ENCODE data around the gene MRPL47.

Gene MRPL47

GRCh38 chr3:179563271-179563783, 41.1 kb downstream of the MRPL47 start:
- ChIA-PET POLR2A (interaction anchor here (1.2 to 1.5 kb wide), 3 partner anchors 90 to 112 kb away, joined by 4 to 7 read pairs (median 5); partner anchors contain the start of genes GNB4 and USP13), CTCF (no interaction called here)
- TF ChIP-seq NFRKB (IDR thresholded peaks at IDR 0.05) (no peak), CTBP1 (IDR thresholded peaks at IDR 0.05; ENCODE audit: borderline replicate concordance) (no peak), SP1 (IDR thresholded peaks at IDR 0.05) (no peak), FOXA1 (IDR thresholded peaks at IDR 0.05) (no peak), LEF1 (IDR thresholded peaks at IDR 0.05; ENCODE audit: borderline replicate concordance) (no peak), ELF4 (IDR thresholded peaks at IDR 0.05) (no peak), BHLHE40 (IDR thresholded peaks at IDR 0.05; ENCODE audit: borderline replicate concordance) (no peak), HDGF (IDR thresholded peaks at IDR 0.05; ENCODE audit: borderline replicate concordance) (no peak), FOXM1 (IDR thresholded peaks at IDR 0.05; ENCODE audit: borderline replicate concordance) (no peak), ZNF384 (IDR thresholded peaks at IDR 0.05) (no peak), L3MBTL2 (conservative IDR thresholded peaks at IDR 0.05) (no peak), PKNOX1 (IDR thresholded peaks at IDR 0.05) (no peak), FOXK2 (IDR thresholded peaks at IDR 0.05) (no peak), ARNT (IDR thresholded peaks at IDR 0.05) (no peak), TARDBP (IDR thresholded peaks at IDR 0.05) (no peak), SUZ12 (IDR thresholded peaks at IDR 0.05) (no peak)
- DNase-seq (ENCODE audit: extremely low spot score), result peak; percentile 52

- POLR2A ChIA-PET, result interaction anchor here (0.6 to 1.5 kb wide), 11 partner anchors 14 to 238 kb away, joined by 3 to 7 read pairs (median 3); partner anchors contain the start of genes GNB4, MRPL47, NDUFB5 and USP13
- DNase-seq (ENCODE audit: extremely low spot score), result peak; percentile 91
- CTCF ChIA-PET, result no interaction called here
- peak; percentile 68 for TF ChIP-seq ELF4 (IDR thresholded peaks at IDR 0.05)
- peak; percentile 91 for TF ChIP-seq PKNOX1 (IDR thresholded peaks at IDR 0.05)
- TF ChIP-seq FOXA1 (IDR thresholded peaks at IDR 0.05), result no peak
- no peak for TF ChIP-seq L3MBTL2 (conservative IDR thresholded peaks at IDR 0.05)
- TF ChIP-seq FOXK2 (IDR thresholded peaks at IDR 0.05), result no peak
- no peak for TF ChIP-seq HDGF (IDR thresholded peaks at IDR 0.05; ENCODE audit: borderline replicate concordance)
- no peak for TF ChIP-seq SP1 (IDR thresholded peaks at IDR 0.05)
Measured at GRCh38 chr3:179562591-179563270, 41.7 kb downstream of the MRPL47 start, which contains the start of gene ACTL6A. Gene ACTL6A, plus strand, starts transcription at chr3:179562926. Its CDS starts 167 bp downstream, at chr3:179563093.

- ChIA-PET POLR2A (no interaction called here), CTCF (interaction anchor here (1.0 kb wide), 1 partner anchor 126 kb away, joined by 3 read pairs; no protein-coding TSS in a partner anchor)
- no peak for DNase-seq (ENCODE audit: extremely low spot score)
- no peak for TF ChIP-seq L3MBTL2 (conservative IDR thresholded peaks at IDR 0.05)
- no peak for TF ChIP-seq HDGF (IDR thresholded peaks at IDR 0.05; ENCODE audit: borderline replicate concordance)
- no peak for TF ChIP-seq FOXK2 (IDR thresholded peaks at IDR 0.05)
- TF ChIP-seq PKNOX1 (IDR thresholded peaks at IDR 0.05), result no peak
- no peak for TF ChIP-seq SP1 (IDR thresholded peaks at IDR 0.05)
- no peak for TF ChIP-seq LEF1 (IDR thresholded peaks at IDR 0.05; ENCODE audit: borderline replicate concordance)
- no peak for TF ChIP-seq TARDBP (IDR thresholded peaks at IDR 0.05)
- TF ChIP-seq NFRKB (IDR thresholded peaks at IDR 0.05), result no peak
- TF ChIP-seq ELF4 (IDR thresholded peaks at IDR 0.05), result no peak
Measured at GRCh38 chr3:179560791-179561190, 43.6 kb downstream of the MRPL47 start.

- no peak for TF ChIP-seq ARNT (IDR thresholded peaks at IDR 0.05)
- TF ChIP-seq NFRKB (IDR thresholded peaks at IDR 0.05), result no peak
- no peak for TF ChIP-seq L3MBTL2 (conservative IDR thresholded peaks at IDR 0.05)
- no peak for TF ChIP-seq ELF4 (IDR thresholded peaks at IDR 0.05)
- no peak for TF ChIP-seq FOXK2 (IDR thresholded peaks at IDR 0.05)
- no peak for TF ChIP-seq TARDBP (IDR thresholded peaks at IDR 0.05)
- TF ChIP-seq HDGF (IDR thresholded peaks at IDR 0.05; ENCODE audit: borderline replicate concordance), result no peak
- no peak for TF ChIP-seq CTBP1 (IDR thresholded peaks at IDR 0.05; ENCODE audit: borderline replicate concordance)
- TF ChIP-seq SP1 (IDR thresholded peaks at IDR 0.05), result no peak
- TF ChIP-seq SUZ12 (IDR thresholded peaks at IDR 0.05), result no peak
- TF ChIP-seq BHLHE40 (IDR thresholded peaks at IDR 0.05; ENCODE audit: borderline replicate concordance), result no peak
- POLR2A ChIA-PET, result no interaction called here
- peak; percentile 48 for DNase-seq (ENCODE audit: extremely low spot score)
- CTCF ChIA-PET, result interaction anchor here (0.7 to 1.0 kb wide), 2 partner anchors 14 to 107 kb away, joined by 3 read pairs; no protein-coding TSS in a partner anchor
Measured at GRCh38 chr3:179558742-179559364, 45.6 kb downstream of the MRPL47 start.

- no peak for TF ChIP-seq CTBP1 (IDR thresholded peaks at IDR 0.05; ENCODE audit: borderline replicate concordance)
- no peak for TF ChIP-seq FOXK2 (IDR thresholded peaks at IDR 0.05)
- no peak for TF ChIP-seq SUZ12 (IDR thresholded peaks at IDR 0.05)
- no peak for TF ChIP-seq TARDBP (IDR thresholded peaks at IDR 0.05)
- no peak for TF ChIP-seq SP1 (IDR thresholded peaks at IDR 0.05)
- no peak for TF ChIP-seq L3MBTL2 (conservative IDR thresholded peaks at IDR 0.05)
- no peak for TF ChIP-seq NFRKB (IDR thresholded peaks at IDR 0.05)
- no peak for TF ChIP-seq HDGF (IDR thresholded peaks at IDR 0.05; ENCODE audit: borderline replicate concordance)
- no peak for TF ChIP-seq LEF1 (IDR thresholded peaks at IDR 0.05; ENCODE audit: borderline replicate concordance)
- TF ChIP-seq FOXM1 (IDR thresholded peaks at IDR 0.05; ENCODE audit: borderline replicate concordance), result no peak
- TF ChIP-seq PKNOX1 (IDR thresholded peaks at IDR 0.05), result no peak
- no peak for TF ChIP-seq BHLHE40 (IDR thresholded peaks at IDR 0.05; ENCODE audit: borderline replicate concordance)
- no peak for TF ChIP-seq FOXA1 (IDR thresholded peaks at IDR 0.05)
- no peak for TF ChIP-seq ELF4 (IDR thresholded peaks at IDR 0.05)
- ChIA-PET CTCF (interaction anchor here (0.6 kb wide), 1 partner anchor 39 kb away, joined by 4 read pairs; no protein-coding TSS in a partner anchor), POLR2A (no interaction called here)
- no peak for DNase-seq (ENCODE audit: extremely low spot score)
Measured at GRCh38 chr3:179551349-179552105, 52.9 kb downstream of the MRPL47 start.
